T follicular helper cell (primary cell): ENCODE results near the gene UCN.
"Not testable (repeated sequence)": the region's sequence is repeated elsewhere in the genome, so short reads cannot be mapped to it uniquely, and the experiment has no call there.

Experiments used
- DNase-seq: peaks from one replicate; pipeline ENCODE4 v3.0.0-alpha.2; 2020; ENCODE audit warnings: low read depth

UCN gene

DNA sequence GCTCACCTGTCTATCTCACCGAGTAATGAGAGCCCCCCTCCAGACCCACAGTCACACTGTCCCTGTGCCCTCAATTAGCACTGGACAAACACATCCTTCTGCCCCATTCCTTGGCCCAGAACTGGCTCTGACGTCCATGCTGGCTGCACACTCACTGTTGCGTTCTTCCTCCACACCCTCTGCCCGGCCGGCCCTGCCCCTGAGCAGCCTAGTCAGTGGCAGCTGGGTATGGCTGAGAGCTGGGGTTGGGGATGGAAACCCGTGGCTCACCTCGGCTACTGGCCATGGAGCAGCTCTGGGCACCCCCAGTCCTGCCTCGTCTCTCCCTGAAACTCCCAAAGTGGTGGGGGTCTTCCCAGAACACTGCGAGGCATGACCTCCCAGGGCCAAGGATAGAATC is 6.5 kb upstream of the UCN start:
- DNase-seq, result no peak

DNA sequence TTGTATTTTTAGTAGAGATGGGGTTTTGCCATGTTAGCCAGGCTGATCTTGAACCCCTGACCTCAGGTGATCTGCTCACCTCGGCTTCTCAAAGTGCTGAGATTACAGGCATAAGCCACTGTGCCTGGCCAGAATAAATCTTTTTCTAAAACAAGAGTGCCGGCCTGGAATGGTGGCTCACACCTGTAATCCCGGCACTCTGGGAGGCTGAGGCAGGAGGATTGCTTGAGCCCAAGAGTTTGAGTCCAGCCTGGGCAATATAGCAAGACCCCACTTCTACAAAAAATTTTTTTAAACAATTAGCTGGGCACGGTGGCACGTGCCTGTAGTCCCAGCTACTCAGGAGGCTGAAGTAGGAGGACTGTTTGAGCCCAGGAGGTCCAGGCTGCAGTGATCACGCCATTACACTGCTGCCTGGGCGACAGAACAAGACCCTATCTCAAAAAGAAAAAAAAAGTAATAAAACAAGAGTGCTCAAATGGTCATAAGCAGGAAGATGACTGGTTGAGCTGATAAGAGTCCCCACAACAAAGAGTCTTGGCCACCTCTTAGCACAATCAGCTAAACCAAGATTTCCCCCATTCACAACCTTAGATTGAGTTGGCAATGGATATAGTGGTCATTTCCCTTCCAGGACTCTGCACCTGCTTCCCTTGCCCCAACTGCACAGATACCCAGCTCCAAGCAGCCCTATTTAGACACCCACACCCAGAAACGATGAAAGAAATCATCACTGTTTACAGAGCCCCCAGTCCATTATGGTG is 5.8 kb upstream of the UCN start:
- DNase-seq, result no peak

DNA sequence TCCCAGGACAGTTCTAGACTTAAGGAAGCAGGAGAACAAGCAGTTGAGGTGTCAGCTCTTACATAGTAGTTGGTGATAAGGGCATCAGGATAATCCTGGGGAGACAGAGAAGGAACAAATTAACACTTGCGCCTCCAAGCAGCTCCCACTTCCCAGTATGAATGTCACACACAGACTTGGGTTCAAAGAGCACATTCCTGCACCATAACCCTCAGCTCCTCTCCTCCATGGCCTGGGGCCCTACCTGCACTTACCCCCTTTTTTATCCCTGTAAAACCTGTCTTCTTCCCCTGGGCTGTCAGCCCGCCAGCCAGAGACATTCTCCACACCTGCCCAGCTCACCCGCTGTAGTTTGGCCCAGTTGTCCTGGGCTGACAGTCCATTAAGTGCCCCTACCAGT is 3.9 kb upstream of the UCN start:
- DNase-seq, result no peak

DNA sequence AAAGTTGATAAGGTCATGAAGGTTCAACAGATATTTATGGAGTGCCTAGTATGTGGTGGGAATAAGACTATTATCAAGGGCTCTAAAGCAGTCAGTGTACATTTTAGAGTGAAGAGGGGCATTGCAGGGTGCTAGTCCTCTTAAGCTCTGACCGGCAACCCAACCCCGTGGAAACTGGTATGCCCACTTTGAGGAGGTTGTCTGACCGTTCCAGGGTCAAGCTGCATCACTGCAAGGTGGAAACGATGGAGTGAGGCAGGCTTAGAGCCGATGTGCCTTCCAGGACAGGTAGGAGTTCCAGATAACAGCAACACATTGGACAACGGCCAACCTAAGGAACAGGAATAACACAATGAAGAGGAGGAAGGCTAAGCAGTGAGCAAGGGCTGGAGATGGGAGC is 1.4 kb upstream of the UCN start:
- no peak for DNase-seq

GRCh38 chr2:27307545-27308358 is 493 bp downstream of the UCN start:
- DNase-seq, result no peak

GRCh38 chr2:27307287-27307544 is 1.0 kb downstream of the UCN start:
- DNase-seq, result no peak

GRCh38 chr2:27306573-27307286 is 1.5 kb downstream of the UCN start:
- no peak for DNase-seq

- no peak for DNase-seq
Measured at GRCh38 chr2:27306136-27306535, 2.1 kb downstream of the UCN start.

- no peak for DNase-seq
Measured at GRCh38 chr2:27305516-27305915, 2.7 kb downstream of the UCN start.

- DNase-seq, result no peak
Measured at GRCh38 chr2:27304488-27305240, 3.6 kb downstream of the UCN start.

DNA sequence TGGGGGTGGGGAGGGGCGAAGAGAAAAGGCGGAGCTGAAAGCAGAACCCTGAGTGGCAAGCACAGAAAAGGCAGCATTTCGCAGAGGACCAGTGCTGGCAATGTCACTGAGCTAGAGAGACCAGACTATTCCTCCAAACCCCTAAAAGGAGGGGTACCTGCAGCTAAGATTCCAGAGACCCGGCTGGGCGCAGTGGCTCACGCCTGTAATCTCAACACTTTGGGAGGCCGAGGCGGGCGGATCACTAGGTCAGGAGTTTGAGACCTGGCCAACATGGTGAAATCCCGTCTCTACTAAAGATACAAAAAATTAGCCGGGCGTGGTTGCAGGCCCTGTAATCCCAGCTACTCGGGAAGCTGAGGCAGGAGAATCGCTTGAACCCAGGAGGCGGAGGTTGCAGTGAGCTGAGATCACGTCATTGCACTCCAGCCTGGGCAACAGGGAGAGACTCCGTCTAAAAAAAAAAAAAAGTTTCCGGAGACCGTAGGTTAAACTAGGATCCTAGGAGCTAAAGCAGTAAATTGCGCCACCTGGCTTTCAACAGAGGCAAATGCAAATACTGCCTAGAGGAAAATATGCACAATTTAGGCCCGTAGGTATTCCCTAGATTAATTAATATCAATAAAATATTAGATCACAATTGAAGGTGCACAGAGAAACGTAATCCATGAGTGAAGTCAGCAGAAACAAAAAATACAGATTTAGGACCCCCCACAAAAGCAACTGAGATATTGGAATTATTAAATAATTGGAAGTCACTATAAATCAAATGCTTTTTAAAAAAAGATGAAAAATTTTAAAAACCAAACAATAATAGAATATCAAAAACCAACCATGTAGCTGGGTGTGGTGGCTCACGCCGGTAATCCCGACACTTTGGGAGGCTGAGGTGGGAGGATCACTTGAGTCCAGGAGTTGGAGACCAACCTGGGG is 4.9 kb downstream of the UCN start:
- DNase-seq, result peak; percentile 36

DNA sequence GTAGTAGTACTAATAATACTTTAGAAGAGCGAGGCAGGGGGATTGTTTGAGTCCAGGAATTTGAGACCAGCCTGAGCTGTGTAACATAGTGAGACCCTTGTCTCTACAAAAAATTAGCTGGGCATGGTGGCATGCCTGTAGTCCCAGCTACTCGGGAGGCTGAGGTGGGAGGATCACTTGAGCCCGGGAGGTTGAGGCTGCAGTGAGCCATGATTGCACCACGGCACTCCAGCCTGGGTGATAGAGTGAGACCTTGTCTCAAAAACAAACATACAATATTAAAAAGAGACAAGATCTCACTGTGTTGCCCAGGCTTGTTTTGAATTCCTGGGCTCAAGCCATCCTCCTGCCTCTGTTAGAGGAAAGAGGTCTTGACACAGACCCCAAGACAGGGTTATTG is 7.6 kb downstream of the UCN start:
- not testable (repeated sequence) for DNase-seq

DNA sequence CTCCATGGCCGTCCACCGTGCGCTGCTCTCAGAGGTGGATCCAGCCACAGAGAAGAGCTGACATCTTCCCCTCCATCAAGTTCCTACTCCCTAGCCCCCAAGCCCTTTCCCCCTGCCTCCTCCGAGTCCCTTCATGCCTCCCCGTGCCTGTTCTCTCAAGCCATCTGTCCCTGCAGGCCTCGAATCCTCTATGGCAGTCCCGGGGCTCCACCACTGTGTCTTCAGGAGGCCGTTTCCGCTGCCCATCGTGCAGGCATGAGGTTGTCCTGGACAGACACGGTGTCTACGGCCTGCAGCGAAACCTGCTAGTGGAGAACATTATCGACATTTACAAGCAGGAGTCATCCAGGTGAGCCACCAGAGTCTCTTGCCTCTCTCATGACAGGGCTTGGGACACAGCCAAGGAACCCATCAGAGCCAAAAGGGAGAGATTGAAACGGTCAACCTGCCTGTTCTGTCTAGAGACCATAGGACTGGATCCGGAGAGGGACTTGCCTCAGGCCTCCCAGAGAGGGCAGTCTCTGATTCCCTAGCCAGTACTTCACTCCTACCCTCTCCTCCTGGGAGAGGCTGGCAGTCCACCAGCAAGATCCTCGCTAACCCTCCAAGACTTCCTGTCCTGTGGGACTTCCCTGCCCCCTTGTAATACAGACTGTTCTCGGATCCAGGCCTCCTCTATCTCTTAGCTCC is 9.7 kb downstream of the UCN start:
- DNase-seq, result no peak

GRCh38 chr2:27297195-27297594 is 11.1 kb downstream of the UCN start:
- DNase-seq, result no peak

DNA sequence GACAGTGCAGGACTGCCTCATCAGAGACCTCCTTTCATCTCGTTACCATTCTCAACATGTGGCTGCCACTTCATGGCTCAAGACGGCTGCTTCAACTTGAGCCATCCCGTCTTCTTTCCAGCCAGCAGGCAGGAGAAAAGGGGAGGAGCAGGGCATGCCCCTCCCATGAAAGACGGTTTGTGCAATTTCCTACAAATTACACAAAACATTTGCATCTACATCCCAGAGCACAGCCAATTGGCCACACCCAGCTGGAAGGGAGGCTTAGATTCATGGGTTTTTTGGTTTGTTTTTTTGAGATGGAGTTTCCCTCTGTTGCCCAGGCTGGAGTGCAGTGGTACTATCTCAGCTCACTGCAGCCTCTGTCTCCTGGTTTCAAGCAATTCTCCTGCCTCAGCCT is 11.8 kb downstream of the UCN start:
- DNase-seq, result no peak

DNA sequence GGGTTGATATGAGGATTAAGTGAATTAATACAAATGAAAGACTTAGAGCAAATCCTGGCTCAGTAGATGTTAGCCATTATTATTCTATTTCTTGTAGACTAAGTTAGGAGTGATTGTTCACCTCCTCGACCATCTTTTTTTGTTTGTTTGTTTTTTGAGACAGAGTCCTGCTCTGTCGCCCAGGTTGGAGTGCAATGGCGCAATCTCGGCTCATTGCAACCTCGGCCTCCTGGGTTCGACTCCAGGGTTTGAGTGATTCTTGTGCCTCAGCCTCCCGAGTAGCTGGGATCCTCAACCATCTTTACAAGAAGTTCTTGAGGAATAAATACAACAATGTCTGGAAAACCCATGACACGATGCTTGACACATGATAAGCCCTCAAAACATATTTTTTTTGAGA is 13.3 kb downstream of the UCN start:
- no peak for DNase-seq

- DNase-seq, result no peak
Measured at GRCh38 chr2:27291865-27292264, 16.4 kb downstream of the UCN start.

DNA sequence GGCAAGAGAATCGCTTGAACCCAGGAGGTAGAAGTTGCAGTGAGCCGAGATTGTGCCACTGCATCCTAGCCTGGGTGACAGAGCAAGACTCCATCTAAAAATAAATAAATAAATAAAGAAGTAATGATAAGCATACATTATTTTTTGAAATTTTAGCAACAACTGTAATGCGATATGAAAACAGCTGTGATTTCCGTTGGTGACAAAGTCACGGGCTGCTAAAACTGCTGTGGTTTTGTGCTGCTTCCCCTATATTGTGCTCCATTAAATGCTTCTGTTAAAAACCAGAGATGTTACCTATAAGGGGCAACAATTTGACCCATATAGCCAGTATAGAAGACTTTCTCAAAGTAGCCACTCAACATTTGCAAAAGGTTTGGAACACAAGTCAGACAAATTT is 17.7 kb downstream of the UCN start:
- no peak for DNase-seq

GRCh38 chr2:27288610-27289009 is 19.6 kb downstream of the UCN start:
- no peak for DNase-seq

GRCh38 chr2:27285481-27285880 is 22.8 kb downstream of the UCN start:
- no peak for DNase-seq

DNA sequence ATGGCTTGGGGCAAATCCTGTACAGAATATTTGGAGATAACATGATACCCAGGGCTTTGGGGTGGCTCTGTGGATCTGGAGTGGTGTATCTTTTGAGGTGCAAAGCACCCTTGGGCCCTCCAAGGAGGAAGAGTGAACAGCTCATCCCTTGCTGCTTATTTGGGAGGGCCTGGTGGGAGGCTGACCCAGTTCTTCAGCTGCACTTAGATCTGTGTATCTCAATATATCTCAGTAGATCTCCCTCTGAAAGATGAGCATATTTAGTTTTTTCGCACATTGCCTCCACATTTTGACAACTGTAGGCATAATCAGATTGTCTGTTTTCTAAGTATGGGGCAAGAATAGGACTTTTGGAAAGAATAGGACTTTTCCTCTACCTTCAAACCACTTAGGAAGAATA is 23.2 kb downstream of the UCN start:
- DNase-seq, result no peak
